ENCODE data around the gene ATP1A2.

Gene ATP1A2

GRCh38 chr1:160115545-160116282, at the start of gene ATP1A2:
Gene ATP1A2, plus strand, starts transcription at chr1:160115759. Its CDS starts 103 bp downstream, at chr1:160115862.
- no peak for DNase-seq (ENCODE audit: extremely low spot score)
- ChIA-PET CTCF (interaction anchor here (1.2 to 1.3 kb wide), 2 partner anchors 10 to 15 kb away, joined by 3 to 4 read pairs; no protein-coding TSS in a partner anchor), POLR2A (no interaction called here)
- TF ChIP-seq, protein P1, sequence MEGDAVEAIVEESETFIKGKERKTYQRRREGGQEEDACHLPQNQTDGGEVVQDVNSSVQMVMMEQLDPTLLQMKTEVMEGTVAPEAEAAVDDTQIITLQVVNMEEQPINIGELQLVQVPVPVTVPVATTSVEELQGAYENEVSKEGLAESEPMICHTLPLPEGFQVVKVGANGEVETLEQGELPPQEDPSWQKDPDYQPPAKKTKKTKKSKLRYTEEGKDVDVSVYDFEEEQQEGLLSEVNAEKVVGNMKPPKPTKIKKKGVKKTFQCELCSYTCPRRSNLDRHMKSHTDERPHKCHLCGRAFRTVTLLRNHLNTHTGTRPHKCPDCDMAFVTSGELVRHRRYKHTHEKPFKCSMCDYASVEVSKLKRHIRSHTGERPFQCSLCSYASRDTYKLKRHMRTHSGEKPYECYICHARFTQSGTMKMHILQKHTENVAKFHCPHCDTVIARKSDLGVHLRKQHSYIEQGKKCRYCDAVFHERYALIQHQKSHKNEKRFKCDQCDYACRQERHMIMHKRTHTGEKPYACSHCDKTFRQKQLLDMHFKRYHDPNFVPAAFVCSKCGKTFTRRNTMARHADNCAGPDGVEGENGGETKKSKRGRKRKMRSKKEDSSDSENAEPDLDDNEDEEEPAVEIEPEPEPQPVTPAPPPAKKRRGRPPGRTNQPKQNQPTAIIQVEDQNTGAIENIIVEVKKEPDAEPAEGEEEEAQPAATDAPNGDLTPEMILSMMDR (IDR thresholded peaks at IDR 0.05; ENCODE audit: control extremely low read depth, extremely low read depth, low read depth, missing control alignments): no peak

DNA sequence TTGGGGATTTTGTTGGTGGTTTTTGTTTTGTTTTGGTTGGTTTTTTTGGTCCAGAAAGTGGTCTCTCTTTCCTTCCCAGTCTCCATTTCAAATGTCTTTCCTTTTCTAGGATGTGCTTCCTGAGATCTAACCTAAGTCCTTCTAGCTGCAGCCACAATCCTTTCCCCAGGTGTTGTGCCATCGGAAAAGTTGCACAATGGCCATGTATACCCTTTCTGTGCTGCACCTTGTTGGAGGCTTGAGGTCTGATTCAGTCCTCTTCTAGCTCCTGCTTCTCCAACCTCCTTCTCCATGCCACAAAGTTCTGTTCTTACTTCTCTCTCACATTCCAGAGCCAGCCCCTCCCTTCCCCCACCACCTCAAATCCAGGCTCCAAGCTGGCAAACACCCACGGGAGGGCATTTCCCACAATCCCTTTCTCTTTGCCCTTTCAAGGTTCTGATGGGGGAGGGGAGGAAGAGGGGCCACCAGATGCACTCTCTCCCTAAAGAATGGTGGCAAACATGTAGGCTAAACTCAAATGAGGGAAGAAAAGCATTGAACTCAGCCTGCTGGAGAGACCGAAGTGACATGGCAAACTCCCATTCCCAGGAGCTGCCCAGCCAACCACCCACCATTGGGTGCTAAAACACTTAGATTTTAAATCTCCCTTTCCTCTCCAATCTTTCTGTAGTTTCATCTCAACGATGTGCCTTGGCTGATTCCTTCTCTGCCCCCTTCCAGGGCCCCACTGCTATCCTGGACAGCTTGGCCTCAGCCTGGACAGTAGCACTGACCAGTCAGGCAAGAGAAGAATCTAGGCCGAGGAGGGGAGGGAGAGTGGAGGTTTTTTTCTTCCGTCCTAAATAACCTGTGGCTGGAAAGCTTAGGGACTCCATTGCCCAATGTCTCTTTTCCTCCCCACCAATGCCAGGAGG, 48.5 kb upstream of the ATP1A2 start:
- CTCF ChIA-PET: interaction anchor here (0.6 to 45.2 kb wide), 4 partner anchors 9 to 59 kb away, joined by 3 to 983 read pairs (median 10); partner anchors contain the start of genes IGSF8, KCNJ10 and KCNJ9

DNA sequence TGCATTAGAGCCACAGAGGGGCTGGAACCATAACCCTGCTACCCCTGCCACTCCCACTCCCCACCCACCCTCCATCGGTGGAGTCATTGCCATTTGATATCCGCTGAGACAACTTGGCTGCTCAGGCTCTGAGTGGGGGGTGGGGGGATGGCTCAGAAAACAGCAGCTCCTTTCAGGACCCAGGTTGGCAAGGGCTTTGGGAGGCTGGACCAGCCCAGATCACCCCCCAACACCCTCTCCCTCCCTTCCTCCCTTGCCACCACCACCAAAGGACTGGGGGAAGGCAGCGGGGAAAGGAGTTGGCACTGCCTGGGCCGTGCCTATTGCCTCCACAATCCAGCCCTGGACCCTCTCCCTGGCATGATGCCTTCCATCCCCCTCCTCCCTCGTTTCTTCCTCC, 47.3 kb upstream of the ATP1A2 start:
- ChIA-PET POLR2A (no interaction called here), CTCF (interaction anchor here (3.5 to 45.2 kb wide), 2 partner anchors 16 to 22 kb away, joined by 16 to 983 read pairs; partner anchors contain the start of genes IGSF8, KCNJ10 and KCNJ9)
- no peak for DNase-seq (ENCODE audit: extremely low spot score)
- TF ChIP-seq, protein P1 (IDR thresholded peaks at IDR 0.05; ENCODE audit: control extremely low read depth, extremely low read depth, low read depth, missing control alignments): no peak

More for the DNA sequence above, 48.5 kb upstream of the ATP1A2 start:
- DNase-seq (ENCODE audit: extremely low spot score): no peak
- POLR2A ChIA-PET: no interaction called here
- TF ChIP-seq, protein P1 (IDR thresholded peaks at IDR 0.05; ENCODE audit: control extremely low read depth, extremely low read depth, low read depth, missing control alignments): no peak

GRCh38 chr1:160069460-160070231, 45.9 kb upstream of the ATP1A2 start, which contains the start of gene KCNJ10:
Gene KCNJ10, minus strand, starts transcription at chr1:160070160. Its CDS starts 27,628 bp downstream, at chr1:160042532.
- CTCF ChIA-PET: interaction anchor here (3.5 to 45.2 kb wide), 3 partner anchors 8 to 24 kb away, joined by 16 to 983 read pairs (median 983); partner anchors contain the start of genes IGSF8, KCNJ10 and KCNJ9
- POLR2A ChIA-PET: no interaction called here
- no peak for DNase-seq (ENCODE audit: extremely low spot score)
- TF ChIP-seq, protein P1 (IDR thresholded peaks at IDR 0.05; ENCODE audit: control extremely low read depth, extremely low read depth, low read depth, missing control alignments): no peak

DNA sequence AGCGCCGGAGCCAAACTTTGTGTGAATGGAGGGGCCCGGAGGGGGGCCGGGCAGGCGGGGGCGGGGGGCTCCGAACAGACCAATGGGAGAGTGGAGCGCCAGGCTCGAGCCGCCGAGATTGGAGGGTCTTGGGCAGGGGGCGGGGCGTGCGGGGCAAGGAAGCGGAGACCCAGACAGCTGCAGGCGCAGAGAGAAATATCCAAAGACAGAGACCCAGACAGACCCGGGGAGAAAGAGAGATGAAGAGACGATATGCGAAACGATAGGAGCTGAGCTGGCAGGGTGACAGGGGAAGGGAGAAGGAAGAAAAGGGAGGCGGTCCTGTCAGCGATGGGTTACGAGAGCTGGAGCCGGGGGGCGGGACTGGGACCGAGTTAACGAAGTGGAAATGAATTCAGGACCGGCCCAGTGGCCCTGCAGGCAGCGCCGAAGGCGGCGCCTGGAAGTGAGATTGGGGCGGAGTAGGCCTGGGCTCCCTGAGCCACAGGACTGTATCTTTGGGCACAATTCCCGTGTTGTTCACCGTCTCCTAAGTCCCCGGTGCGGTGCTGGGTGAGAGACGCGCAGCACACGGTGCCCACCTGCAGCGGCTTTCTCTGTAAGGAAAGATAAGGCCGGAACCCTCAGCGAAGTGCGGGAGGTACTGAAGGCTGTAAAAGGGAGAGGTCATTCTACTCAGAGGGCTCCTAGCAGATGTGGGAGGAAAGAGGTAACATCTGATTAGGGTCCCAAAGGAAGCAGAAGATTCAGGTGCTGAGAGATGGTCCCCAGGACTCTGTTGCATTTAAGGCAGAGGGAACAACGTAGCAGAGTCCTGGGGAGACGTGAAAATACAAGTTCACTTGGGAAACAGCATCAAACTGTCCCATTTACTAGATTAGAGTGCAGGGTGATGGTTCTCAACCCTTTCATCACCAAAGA, 45.1 kb upstream of the ATP1A2 start:
- DNase-seq (ENCODE audit: extremely low spot score): peak; percentile 76
- TF ChIP-seq, protein P1 (IDR thresholded peaks at IDR 0.05; ENCODE audit: control extremely low read depth, extremely low read depth, low read depth, missing control alignments): no peak
- ChIA-PET CTCF (interaction anchor here (1.1 to 45.2 kb wide), 3 partner anchors 9 to 305 kb away, joined by 3 to 983 read pairs (median 983); partner anchors contain the start of genes IGSF8, KCNJ10 and KCNJ9), POLR2A (no interaction called here)

Measured in GM10248 (cell line).